Measurements from ENCODE around the gene DNMT1.
"Not testable (repeated sequence)": the region's sequence is repeated elsewhere in the genome, so short reads cannot be mapped to it uniquely, and the experiment has no call there.

The DNMT1 gene

GRCh38 chr19:10222201-10222890 lies 27.6 kb upstream of the DNMT1 start:
- DNase-seq (ENCODE audit: low spot score) = peak; percentile 8

- DNase-seq (ENCODE audit: low spot score) = no peak
Observed at GRCh38 chr19:10220695-10221094, 25.9 kb upstream of the DNMT1 start.

GRCh38 chr19:10219678-10220077 lies 24.9 kb upstream of the DNMT1 start:
- DNase-seq (ENCODE audit: low spot score) = no peak

- DNase-seq (ENCODE audit: low spot score) = no peak
Observed at GRCh38 chr19:10217085-10217484, 22.3 kb upstream of the DNMT1 start.

GRCh38 chr19:10214784-10215183 lies 20.0 kb upstream of the DNMT1 start:
- DNase-seq (ENCODE audit: low spot score) = no peak

GRCh38 chr19:10211691-10212090 lies 16.9 kb upstream of the DNMT1 start:
- DNase-seq (ENCODE audit: low spot score) = no peak

GRCh38 chr19:10211061-10211460 lies 16.3 kb upstream of the DNMT1 start:
- no peak for DNase-seq (ENCODE audit: low spot score)

GRCh38 chr19:10209315-10209714 lies 14.6 kb upstream of the DNMT1 start:
- no peak for DNase-seq (ENCODE audit: low spot score)

GRCh38 chr19:10207026-10207425 lies 12.3 kb upstream of the DNMT1 start:
- no peak for DNase-seq (ENCODE audit: low spot score)

GRCh38 chr19:10206226-10206885 lies 11.6 kb upstream of the DNMT1 start:
- no peak for DNase-seq (ENCODE audit: low spot score)

- no peak for DNase-seq (ENCODE audit: low spot score)
Observed at GRCh38 chr19:10205636-10206035, 10.9 kb upstream of the DNMT1 start.

- no peak for DNase-seq (ENCODE audit: low spot score)
Observed at GRCh38 chr19:10203686-10204085, 8.9 kb upstream of the DNMT1 start.

- no peak for DNase-seq (ENCODE audit: low spot score)
Observed at GRCh38 chr19:10201176-10201575, 6.4 kb upstream of the DNMT1 start.

GRCh38 chr19:10200101-10200500 lies 5.3 kb upstream of the DNMT1 start:
- DNase-seq (ENCODE audit: low spot score) = not testable (repeated sequence)

GRCh38 chr19:10198889-10199644 lies 4.3 kb upstream of the DNMT1 start:
- DNase-seq (ENCODE audit: low spot score) = not testable (repeated sequence)

- no peak for DNase-seq (ENCODE audit: low spot score)
Observed at GRCh38 chr19:10195199-10195519, 406 bp upstream of the DNMT1 start.

- DNase-seq (ENCODE audit: low spot score) = peak; percentile 7
Observed at GRCh38 chr19:10193790-10194499, 808 bp downstream of the DNMT1 start.

- no peak for DNase-seq (ENCODE audit: low spot score)
Observed at GRCh38 chr19:10192922-10193321, 1.8 kb downstream of the DNMT1 start.

- no peak for DNase-seq (ENCODE audit: low spot score)
Observed at GRCh38 chr19:10191347-10191746, 3.4 kb downstream of the DNMT1 start.

- DNase-seq (ENCODE audit: low spot score) = no peak
Observed at GRCh38 chr19:10190026-10190425, 4.7 kb downstream of the DNMT1 start.

GRCh38 chr19:10189616-10190015 lies 5.1 kb downstream of the DNMT1 start:
- no peak for DNase-seq (ENCODE audit: low spot score)

GRCh38 chr19:10187315-10187714 lies 7.4 kb downstream of the DNMT1 start:
- DNase-seq (ENCODE audit: low spot score) = no peak

GRCh38 chr19:10184636-10185035 lies 10.1 kb downstream of the DNMT1 start:
- DNase-seq (ENCODE audit: low spot score) = no peak
